Upper lobe of left lung (tissue), 4 donors: ENCODE results near the gene OSBPL5.

Experiments
- EP300 ChIP-seq, 4 donors: sonication (generic); formaldehyde crosslinking; IDR thresholded peaks; one replicate each; pipeline ENCODE4 v1.5.1; 2017; ENCODE audit warnings: antibody characterized with exemption in 4 of 4, control low read depth in 2 of 4
- POLR2AphosphoS5 ChIP-seq, 2 donors: sonication (generic); formaldehyde crosslinking; IDR thresholded peaks; one replicate each; pipeline ENCODE4 v1.5.1; 2017; ENCODE audit warnings: antibody characterized with exemption in 2 of 2

- TF ChIP-seq EP300 (IDR thresholded peaks at IDR 0.05) = no peak
- TF ChIP-seq POLR2AphosphoS5 (IDR thresholded peaks at IDR 0.05) = no peak
Observed at GRCh38 chr11:3050386-3051195, 114.5 kb downstream of the OSBPL5 start.
